CD4-positive, CD25-positive, alpha-beta regulatory T cell (primary cell): ENCODE measurements around the gene DYNC1H1. TPM values are rescaled to one million over a fixed set of nuclear protein-coding genes. Genes with fewer than 3 reads are reported as not detected.

Experiments
- ATAC-seq, 2 donors: fragments of 150-1000 bp; cut with Tn5 transposase; one replicate each; pipeline ENCODE4 v1.10.0; 2021; ENCODE audit warnings: low read depth in 2 of 2, moderate number of reproducible peaks in 2 of 2, moderate library complexity in 1 of 2
- DNase-seq, 3 donors: peaks; one replicate each; pipeline versions ENCODE4 v3.0.0 to v3.0.0-alpha.2; 2012 to 2022; ENCODE audit warnings: mixed read lengths in 1 of 3
- H3K27ac ChIP-seq: one replicate; pipeline ENCODE4 v1.7.0; 2013; ENCODE audit warnings: mild to moderate bottlenecking, low read length; ENCODE audit not compliant: insufficient read depth, poor library complexity, severe bottlenecking
- H3K27me3 ChIP-seq: one replicate; pipeline ENCODE4 v1.7.0; 2013; ENCODE audit warnings: low read length; ENCODE audit not compliant: control insufficient read depth, insufficient read depth
- H3K36me3 ChIP-seq: one replicate; pipeline ENCODE4 v1.7.0; 2013; ENCODE audit warnings: mild to moderate bottlenecking, low read length, moderate library complexity; ENCODE audit not compliant: control insufficient read depth, insufficient read depth
- H3K4me1 ChIP-seq: 2 replicates; pipeline ENCODE4 v1.7.0; 2013; ENCODE audit warnings: mild to moderate bottlenecking, low read length; ENCODE audit not compliant: insufficient read depth, control insufficient read depth, poor library complexity, severe bottlenecking
- H3K4me3 ChIP-seq: one replicate; pipeline ENCODE4 v1.7.0; 2013; ENCODE audit warnings: low read depth, mild to moderate bottlenecking, low read length, moderate library complexity
- H3K9me3 ChIP-seq, 2 experiments: 1 replicate in 1 of 2; 2 replicates in 1 of 2; pipeline ENCODE4 v1.7.0; 2013; ENCODE audit warnings: low read length in 2 of 2, mild to moderate bottlenecking in 1 of 2, moderate library complexity in 1 of 2; ENCODE audit not compliant: control insufficient read depth in 2 of 2
- H3K27ac Mint-ChIP-seq, 3 donors: one replicate each; pipeline ENCODE4 v1.8.0; 2020 to 2022; ENCODE audit warnings: mild to moderate bottlenecking in 3 of 3, mixed read lengths in 3 of 3, moderate library complexity in 2 of 3
- H3K27me3 Mint-ChIP-seq: one replicate; pipeline ENCODE4 v1.8.0; 2022; ENCODE audit warnings: mild to moderate bottlenecking, mixed read lengths
- H3K36me3 Mint-ChIP-seq: one replicate; pipeline ENCODE4 v1.8.0; 2020; ENCODE audit warnings: mixed read lengths
- H3K4me1 Mint-ChIP-seq, 4 donors: one replicate each; pipeline ENCODE4 v1.8.0; 2020 to 2022; ENCODE audit warnings: mixed read lengths in 4 of 4, mild to moderate bottlenecking in 1 of 4
- H3K4me3 Mint-ChIP-seq, 4 donors: one replicate each; pipeline ENCODE4 v1.8.0; 2020 to 2022; ENCODE audit warnings: mild to moderate bottlenecking in 4 of 4, mixed read lengths in 4 of 4, moderate library complexity in 3 of 4
- H3K9me3 Mint-ChIP-seq, 7 donors: one replicate each; pipeline ENCODE4 v1.8.0; 2020 to 2022; ENCODE audit warnings: mixed read lengths in 7 of 7, mild to moderate bottlenecking in 3 of 7, moderate library complexity in 2 of 7
- polyA plus RNA-seq, 4 donors: library from polyadenylated mRNA; unstranded; fragments of 300-500 nt; fragmentation: Illumina TruSeq; gene quantifications; one replicate each; pipeline ENCODE4 v1.2.3, GENCODE V29; 2021
- total RNA-seq: library from RNA; stranded (reverse); gene quantifications from one replicate; pipeline ENCODE4 v1.2.3, GENCODE V29; 2022

DYNC1H1 gene
- total and polyA plus RNA-seq, 5 donors from 2014 or later: 23.6 to 314 (median 34.7) TPM

- ATAC-seq (no peak), DNase-seq (no peak)
- H3K4me3 Mint-ChIP-seq: no peak overlapping the region
- no peaks in the 10 kb centered on the region for H3K27me3 Mint-ChIP-seq
- Histone ChIP-seq H3K27ac (no peak overlapping the region), H3K36me3 (peaks cover 85% of the 10 kb centered on the region), H3K9me3 (no peaks in the 10 kb centered on the region), H3K4me3 (no peak overlapping the region), H3K27me3 (no peaks in the 10 kb centered on the region), H3K4me1 (no peaks in the 10 kb centered on the region)
- peaks cover 0 to 8% (median 2%) of the 10 kb centered on the region in 4 donors for H3K4me1 Mint-ChIP-seq
- peak overlapping the region in 1 of 3 donors; percentile 36 for H3K27ac Mint-ChIP-seq
- H3K9me3 Mint-ChIP-seq: no peaks in the 10 kb centered on the region
- peaks cover 62% of the 10 kb centered on the region for H3K36me3 Mint-ChIP-seq
These were observed 24.0 kb downstream of the DYNC1H1 start for GRCh38 chr14:101988377-101988776.

DNA sequence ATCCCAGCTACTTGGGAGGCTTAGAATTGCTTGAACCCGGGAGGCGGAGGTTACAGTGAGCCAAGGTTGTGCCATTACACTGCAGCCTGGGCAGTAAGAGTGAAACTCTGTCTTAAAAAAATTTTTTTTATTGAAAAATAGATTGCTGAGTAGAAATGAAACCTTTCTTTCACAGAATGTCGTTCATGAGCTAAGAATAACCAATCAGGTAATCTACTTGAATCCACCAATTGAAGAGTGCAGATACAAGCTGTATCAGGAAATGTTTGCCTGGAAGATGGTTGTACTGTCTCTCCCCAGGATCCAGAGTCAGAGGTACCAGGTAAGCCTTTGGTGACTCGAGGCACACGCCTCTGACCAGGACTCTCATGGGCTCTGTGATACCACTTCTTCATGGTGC is 27.0 kb downstream of the DYNC1H1 start:
- no peaks in the 10 kb centered on the region for H3K9me3 Mint-ChIP-seq
- Histone ChIP-seq H3K27ac (no peak overlapping the region), H3K27me3 (no peaks in the 10 kb centered on the region), H3K4me1 (no peaks in the 10 kb centered on the region), H3K36me3 (peaks cover 89% of the 10 kb centered on the region), H3K4me3 (no peak overlapping the region), H3K9me3 (no peaks in the 10 kb centered on the region)
- peaks cover 0 to 12% (median 2%) of the 10 kb centered on the region in 4 donors for H3K4me1 Mint-ChIP-seq
- no peaks in the 10 kb centered on the region for H3K27me3 Mint-ChIP-seq
- no peak for ATAC-seq
- DNase-seq: peak in 1 of 3 donors; percentile 23
- no peak overlapping the region for H3K4me3 Mint-ChIP-seq
- H3K27ac Mint-ChIP-seq: no peak overlapping the region
- H3K36me3 Mint-ChIP-seq: peaks cover 69% of the 10 kb centered on the region

DNA sequence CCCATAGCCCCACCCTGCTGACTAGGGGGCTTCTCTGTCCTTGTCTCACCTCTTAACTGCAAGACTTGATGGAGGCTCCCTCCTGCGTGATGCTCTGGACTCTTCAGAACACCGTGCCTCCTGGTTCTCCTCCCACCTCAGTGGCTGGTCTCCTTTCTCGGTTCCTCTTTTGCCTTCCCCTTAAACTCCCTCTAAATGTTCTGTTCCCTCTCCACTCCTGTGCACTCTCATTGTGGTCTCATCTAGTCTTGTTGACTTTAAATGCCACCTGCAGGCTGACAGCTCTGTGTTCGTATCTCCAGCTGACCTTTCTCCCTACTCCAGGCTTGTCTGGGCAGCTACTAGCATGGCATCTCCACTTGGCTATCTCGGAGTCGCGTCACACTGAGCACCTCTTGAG is 28.3 kb downstream of the DYNC1H1 start:
- H3K36me3 Mint-ChIP-seq: peaks cover 70% of the 10 kb centered on the region
- Histone ChIP-seq H3K4me1 (no peaks in the 10 kb centered on the region), H3K27ac (no peak overlapping the region), H3K27me3 (no peaks in the 10 kb centered on the region), H3K9me3 (no peaks in the 10 kb centered on the region), H3K36me3 (peaks cover 89% of the 10 kb centered on the region), H3K4me3 (no peak overlapping the region)
- ATAC-seq (peak; percentile 28 to 45), DNase-seq (no peak)
- H3K27me3 Mint-ChIP-seq: no peaks in the 10 kb centered on the region
- no peak overlapping the region for H3K4me3 Mint-ChIP-seq
- peaks cover 0 to 12% (median 3%) of the 10 kb centered on the region in 4 donors for H3K4me1 Mint-ChIP-seq
- H3K27ac Mint-ChIP-seq: peak overlapping the region in 2 of 3 donors; percentile 43 to 86
- H3K9me3 Mint-ChIP-seq: no peaks in the 10 kb centered on the region

DNA sequence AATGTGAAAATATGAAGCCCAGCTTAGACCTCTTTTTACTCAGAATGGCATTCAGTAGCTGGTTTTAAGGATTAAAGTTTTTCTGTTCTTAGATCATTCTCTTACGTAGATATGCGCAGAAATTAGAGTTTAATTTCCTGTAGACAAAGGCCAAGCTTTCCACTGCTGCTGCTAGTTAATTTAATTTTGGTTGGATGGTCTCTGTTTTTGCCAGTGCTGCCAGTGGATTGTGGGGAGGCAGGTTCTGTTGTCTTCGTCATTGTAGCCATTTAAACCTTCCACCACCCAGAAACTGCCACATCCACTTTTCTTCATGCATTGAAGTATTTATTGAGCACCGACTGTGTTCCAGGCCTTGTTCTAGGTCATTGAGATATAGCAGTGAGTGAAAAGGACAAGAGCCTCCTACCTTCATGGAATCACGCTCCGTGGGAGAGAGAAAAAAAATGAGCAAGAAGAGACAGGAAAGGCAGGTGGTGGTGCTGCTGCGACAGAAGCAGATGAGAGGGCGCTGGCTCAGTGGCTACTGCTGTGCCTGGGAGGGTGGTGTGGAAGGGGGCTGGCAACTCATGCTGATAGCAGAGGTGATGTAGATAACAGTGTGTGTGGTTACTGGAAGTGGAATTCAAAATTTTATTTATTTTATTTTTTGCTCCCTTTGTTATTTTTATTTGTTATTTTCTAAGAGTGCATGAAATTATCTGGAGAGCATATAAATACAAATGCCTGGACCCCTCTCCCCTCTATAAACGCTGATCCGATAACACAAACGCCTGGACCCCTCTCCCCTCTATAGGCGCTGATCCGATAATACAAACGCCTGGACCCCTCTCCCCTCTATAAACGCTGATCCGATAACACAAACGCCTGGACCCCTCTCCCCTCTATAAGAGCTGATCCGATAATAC is 33.3 kb downstream of the DYNC1H1 start:
- no peak overlapping the region for H3K27ac ChIP-seq
- peaks cover 66% of the 10 kb centered on the region for H3K36me3 Mint-ChIP-seq
- peaks cover 0 to 9% (median 2%) of the 10 kb centered on the region in 4 donors for H3K4me1 Mint-ChIP-seq
- no peak for DNase-seq
- no peaks in the 10 kb centered on the region for H3K9me3 Mint-ChIP-seq
- H3K27ac Mint-ChIP-seq: peak overlapping the region in 2 of 3 donors; percentile 45 to 46
- no peaks in the 10 kb centered on the region for H3K27me3 ChIP-seq
- no peaks in the 10 kb centered on the region for H3K27me3 Mint-ChIP-seq
- H3K36me3 ChIP-seq: peaks cover 90% of the 10 kb centered on the region
- no peaks in the 10 kb centered on the region for H3K9me3 ChIP-seq
- no peak for ATAC-seq
- no peak overlapping the region for H3K4me3 ChIP-seq
- no peak overlapping the region for H3K4me3 Mint-ChIP-seq
- H3K4me1 ChIP-seq: no peaks in the 10 kb centered on the region

DNA sequence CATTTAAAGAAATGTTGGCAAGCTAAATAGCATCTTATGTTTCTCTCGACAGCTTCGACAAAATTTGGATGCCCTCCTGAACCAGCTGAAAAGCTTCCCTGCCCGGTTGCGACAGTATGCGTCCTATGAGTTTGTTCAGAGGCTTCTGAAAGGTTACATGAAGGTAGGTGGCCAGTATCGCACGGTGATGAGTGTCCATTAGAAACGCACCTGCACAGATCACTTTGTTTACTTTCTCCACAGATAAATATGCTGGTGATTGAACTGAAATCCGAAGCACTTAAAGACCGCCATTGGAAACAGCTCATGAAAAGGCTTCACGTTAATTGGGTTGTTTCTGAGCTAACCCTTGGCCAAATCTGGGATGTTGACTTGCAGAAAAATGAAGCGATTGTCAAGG is 36.5 kb downstream of the DYNC1H1 start:
- no peaks in the 10 kb centered on the region for H3K9me3 Mint-ChIP-seq
- no peak overlapping the region for H3K4me3 Mint-ChIP-seq
- Histone ChIP-seq H3K36me3 (peaks cover 91% of the 10 kb centered on the region), H3K4me1 (no peaks in the 10 kb centered on the region), H3K9me3 (no peaks in the 10 kb centered on the region), H3K27me3 (no peaks in the 10 kb centered on the region), H3K4me3 (no peak overlapping the region), H3K27ac (no peak overlapping the region)
- H3K36me3 Mint-ChIP-seq: peaks cover 54% of the 10 kb centered on the region
- DNase-seq (no peak), ATAC-seq (no peak)
- peaks cover 0 to 3% (median 0%) of the 10 kb centered on the region in 4 donors for H3K4me1 Mint-ChIP-seq
- H3K27ac Mint-ChIP-seq: no peak overlapping the region
- no peaks in the 10 kb centered on the region for H3K27me3 Mint-ChIP-seq

- H3K4me1 ChIP-seq: no peaks in the 10 kb centered on the region
- Mint-ChIP-seq H3K9me3 (no peaks in the 10 kb centered on the region), H3K27me3 (no peaks in the 10 kb centered on the region), H3K4me3 (no peak overlapping the region), H3K27ac (peak overlapping the region in 1 of 3 donors; percentile 22), H3K4me1 (no peaks in the 10 kb centered on the region), H3K36me3 (peaks cover 53% of the 10 kb centered on the region)
- peaks cover 93% of the 10 kb centered on the region for H3K36me3 ChIP-seq
- H3K27ac ChIP-seq: no peak overlapping the region
- H3K9me3 ChIP-seq: no peaks in the 10 kb centered on the region
- no peak overlapping the region for H3K4me3 ChIP-seq
- ATAC-seq (no peak), DNase-seq (no peak)
- H3K27me3 ChIP-seq: no peaks in the 10 kb centered on the region
These were observed 41.0 kb downstream of the DYNC1H1 start for GRCh38 chr14:102005336-102005735.

GRCh38 chr14:102007916-102008418 is 43.6 kb downstream of the DYNC1H1 start:
- Mint-ChIP-seq H3K27me3 (no peaks in the 10 kb centered on the region), H3K27ac (no peak overlapping the region)
- H3K9me3 ChIP-seq: no peaks in the 10 kb centered on the region

More at GRCh38 chr14:102007916-102008418, 43.6 kb downstream of the DYNC1H1 start:
- Mint-ChIP-seq H3K4me3 (no peak overlapping the region), H3K9me3 (no peaks in the 10 kb centered on the region), H3K36me3 (peaks cover 59% of the 10 kb centered on the region), H3K4me1 (no peaks in the 10 kb centered on the region)
- no peak for ATAC-seq
- no peaks in the 10 kb centered on the region for H3K27me3 ChIP-seq
- no peak overlapping the region for H3K4me3 ChIP-seq
- no peak overlapping the region for H3K27ac ChIP-seq
- DNase-seq: no peak
- H3K4me1 ChIP-seq: no peaks in the 10 kb centered on the region
- H3K36me3 ChIP-seq: peaks cover 94% of the 10 kb centered on the region
